ENCODE data around the gene CPT1C. TPM values are rescaled to one million over a fixed set of nuclear protein-coding genes. Genes with fewer than 3 reads are reported as not detected.
A peak's percentile ranks its signal among the peaks of the same experiment; 100 is the strongest.

Gene CPT1C
- total RNA-seq, 1 experiment from 2014 or later, result not detected

GRCh38 chr19:49657493-49658138, 33.3 kb upstream of the CPT1C start:
- intact Hi-C loops (cut with micrococcal nuclease), result no loop called here
- TF ChIP-seq CTCF (IDR thresholded peaks at IDR 0.05; ENCODE audit: unreplicated experiment), result no peak
- H3K27ac Mint-ChIP-seq (ENCODE audit: low read depth, unreplicated experiment), result no peak overlapping the region
- no peak overlapping the region for H3K4me3 Mint-ChIP-seq (ENCODE audit: unreplicated experiment)
- no peaks in the 10 kb centered on the region for H3K9me3 Mint-ChIP-seq (ENCODE audit: unreplicated experiment)
- peaks cover 56% of the 10 kb centered on the region for H3K36me3 Mint-ChIP-seq (ENCODE audit: insufficient read depth, unreplicated experiment)
- DNase-seq (ENCODE audit: unreplicated experiment), result no peak
- no TSS peak for BruUV-seq (replicated peaks)
- ChIA-PET POLR2A (interaction anchor here (11.4 kb wide), 1 partner anchor 16 kb away, joined by 167 read pairs; the partner anchor contains the start of genes RRAS and SCAF1), CTCF (interaction anchor here (0.6 to 1.1 kb wide), 3 partner anchors 10 to 497 kb away, joined by 3 read pairs; no protein-coding TSS in a partner anchor)
- no peaks in the 10 kb centered on the region for H3K4me1 Mint-ChIP-seq (ENCODE audit: insufficient read depth, unreplicated experiment)
- H3K27me3 Mint-ChIP-seq (ENCODE audit: insufficient read depth, unreplicated experiment), result no peaks in the 10 kb centered on the region

- no peak for TF ChIP-seq CTCF (IDR thresholded peaks at IDR 0.05; ENCODE audit: unreplicated experiment)
- Mint-ChIP-seq H3K4me3 (ENCODE audit: unreplicated experiment) (no peak overlapping the region), H3K9me3 (ENCODE audit: unreplicated experiment) (no peaks in the 10 kb centered on the region), H3K27ac (ENCODE audit: low read depth, unreplicated experiment) (no peak overlapping the region), H3K4me1 (ENCODE audit: insufficient read depth, unreplicated experiment) (no peaks in the 10 kb centered on the region), H3K27me3 (ENCODE audit: insufficient read depth, unreplicated experiment) (no peaks in the 10 kb centered on the region), H3K36me3 (ENCODE audit: insufficient read depth, unreplicated experiment) (peaks cover 58% of the 10 kb centered on the region)
- POLR2A ChIA-PET, result interaction anchor here (11.4 kb wide), 1 partner anchor 16 kb away, joined by 167 read pairs; the partner anchor contains the start of genes RRAS and SCAF1
- intact Hi-C loops (cut with micrococcal nuclease), result no loop called here
- no peak for DNase-seq (ENCODE audit: unreplicated experiment)
- TSS peak; percentile 44 for BruUV-seq (replicated peaks)
- CTCF ChIA-PET, result interaction anchor here (0.6 to 1.1 kb wide), 2 partner anchors 115 to 498 kb away, joined by 3 read pairs; no protein-coding TSS in a partner anchor
These were observed 32.8 kb upstream of the CPT1C start for GRCh38 chr19:49658139-49658517.

- intact Hi-C loops (cut with micrococcal nuclease), result no loop called here
- no TSS peak for BruUV-seq (replicated peaks)
- ChIA-PET POLR2A (interaction anchor here (11.4 kb wide), 1 partner anchor 17 kb away, joined by 167 read pairs; the partner anchor contains the start of genes RRAS and SCAF1), CTCF (interaction anchor here (1.0 kb wide), 1 partner anchor 89 kb away, joined by 4 read pairs; no protein-coding TSS in a partner anchor)
- no peak for TF ChIP-seq CTCF (IDR thresholded peaks at IDR 0.05; ENCODE audit: unreplicated experiment)
- no peaks in the 10 kb centered on the region for H3K4me1 Mint-ChIP-seq (ENCODE audit: insufficient read depth, unreplicated experiment)
- DNase-seq (ENCODE audit: unreplicated experiment), result no peak
- no peaks in the 10 kb centered on the region for H3K27me3 Mint-ChIP-seq (ENCODE audit: insufficient read depth, unreplicated experiment)
- no peak overlapping the region for H3K4me3 Mint-ChIP-seq (ENCODE audit: unreplicated experiment)
- H3K9me3 Mint-ChIP-seq (ENCODE audit: unreplicated experiment), result no peaks in the 10 kb centered on the region
- peaks cover 58% of the 10 kb centered on the region for H3K36me3 Mint-ChIP-seq (ENCODE audit: insufficient read depth, unreplicated experiment)
- no peak overlapping the region for H3K27ac Mint-ChIP-seq (ENCODE audit: low read depth, unreplicated experiment)
These were observed 32.1 kb upstream of the CPT1C start for GRCh38 chr19:49658566-49659442.

Measured in MCF 10A (cell line).